Left ventricle myocardium inferior (tissue), 1 donor: ENCODE measurements around the gene FXYD5. TPM values are rescaled to one million over a fixed set of nuclear protein-coding genes. Genes with fewer than 3 reads are reported as not detected.

Experiments used
- DNase-seq: peaks from one replicate; pipeline ENCODE4 v3.0.0-alpha.2; 2020
- H3K27ac ChIP-seq: fragments of 200-600 bp; replicated peaks from 2 replicates; pipeline ENCODE4 v1.8.0; 2021
- H3K27me3 ChIP-seq: fragments of 200-600 bp; 2 replicates; pipeline ENCODE4 v1.8.0; 2021; ENCODE audit warnings: low read depth
- H3K36me3 ChIP-seq: fragments of 200-600 bp; 2 replicates; pipeline ENCODE4 v1.8.0; 2021
- H3K4me1 ChIP-seq: fragments of 200-600 bp; 2 replicates; pipeline ENCODE4 v1.8.0; 2021
- H3K4me3 ChIP-seq: fragments of 200-600 bp; 2 replicates; pipeline ENCODE4 v1.8.0; 2021; ENCODE audit warnings: mild to moderate bottlenecking, moderate library complexity
- H3K9me3 ChIP-seq: fragments of 200-600 bp; replicated peaks from 2 replicates; pipeline ENCODE4 v1.8.0; 2021
- CTCF ChIP-seq: fragments of 200-600 bp; IDR thresholded peaks from 2 replicates; pipeline ENCODE4 v1.8.0; 2021; ENCODE audit warnings: antibody characterized with exemption, mild to moderate bottlenecking, borderline replicate concordance
- intact Hi-C: fragments of 100-400 bp; cut with micrococcal nuclease; formaldehyde crosslinking; loops from one replicate; pipeline ENCODE4 v1.11.0; 2022
- total RNA-seq: library from RNA; stranded (reverse); fragmentation: NEBNext Ultra II Directional; extraction: Animal tissue kit (Norgen Biotek cat#: 25700); gene quantifications from one replicate; pipeline ENCODE4 v1.2.1, GENCODE V29; 2021
- donor health status: DM: no; HTN: yes; CAD: no; lungs with severe emphysema.

Gene FXYD5
- total RNA-seq, 1 donor from 2014 or later: 23.4 TPM

DNA sequence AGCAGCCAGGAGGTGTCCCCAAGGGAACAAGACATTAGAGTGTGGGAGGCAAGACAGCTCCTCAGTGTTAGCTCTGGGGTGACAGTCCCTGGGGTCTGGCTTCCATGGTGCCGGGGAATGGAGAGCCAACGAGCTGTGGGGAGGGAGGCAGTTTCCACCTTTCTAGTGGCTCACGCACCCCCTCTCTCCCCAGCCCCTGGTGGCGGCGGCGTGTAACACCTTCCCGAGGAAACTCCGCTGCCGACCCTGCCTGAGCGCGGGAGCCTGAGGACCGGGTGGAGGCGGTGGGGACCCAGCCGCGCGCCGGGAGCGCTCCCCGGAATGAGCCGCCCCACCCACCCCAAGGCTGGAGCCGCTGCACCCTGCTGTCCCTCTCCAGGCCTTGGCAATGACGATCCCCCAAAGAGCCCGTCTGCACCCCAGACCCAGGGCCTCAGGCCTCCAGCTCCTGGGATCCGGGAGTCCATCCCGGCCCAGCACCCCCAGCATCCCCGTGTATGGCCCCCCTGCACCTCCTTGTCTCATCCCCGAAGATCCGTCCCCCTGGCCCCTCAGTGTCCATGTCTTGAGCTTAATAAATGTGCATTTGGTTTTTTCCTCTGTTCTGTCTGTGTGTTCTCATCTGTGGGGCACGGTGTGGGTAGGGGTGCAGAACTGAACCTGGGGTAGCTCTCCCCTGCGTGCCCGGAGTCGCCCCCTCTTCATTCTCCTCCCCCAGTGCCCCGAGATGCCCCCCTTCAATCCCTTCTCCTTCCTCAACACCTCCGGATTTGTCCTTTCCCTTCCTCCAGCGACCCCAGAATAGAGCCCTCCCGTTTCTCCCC is 622 bp upstream of the FXYD5 start:
- no peak for DNase-seq
- H3K9me3 ChIP-seq: no peaks in the 10 kb centered on the region
- H3K36me3 ChIP-seq: peaks cover 13% of the 10 kb centered on the region
- intact Hi-C loops: no loop called here
- peaks cover 27% of the 10 kb centered on the region for H3K4me1 ChIP-seq
- H3K27ac ChIP-seq: peak overlapping the region; percentile 87
- H3K4me3 ChIP-seq: peak overlapping the region; percentile 82
- H3K27me3 ChIP-seq: peaks cover 45% of the 10 kb centered on the region
- TF ChIP-seq CTCF: peak; percentile 61

DNA sequence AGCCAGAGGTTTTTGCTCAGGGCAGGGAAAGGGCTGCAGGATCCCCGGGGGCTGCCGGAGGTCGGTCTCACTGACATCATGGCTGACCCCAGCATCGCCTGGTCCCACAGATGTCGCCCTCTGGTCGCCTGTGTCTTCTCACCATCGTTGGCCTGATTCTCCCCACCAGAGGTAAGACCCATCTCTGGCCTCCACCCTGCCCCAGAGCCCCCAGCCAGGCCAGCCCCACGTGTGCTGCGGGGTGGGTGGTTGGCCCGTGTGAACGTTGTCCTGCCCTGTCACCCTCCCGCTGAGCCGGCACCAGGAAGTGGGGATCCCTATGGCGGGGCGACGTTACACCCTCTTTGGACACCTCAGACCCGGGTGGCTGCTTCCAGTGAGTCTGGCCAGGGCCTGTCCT is 906 bp downstream of the FXYD5 start:
- TF ChIP-seq CTCF: no peak
- DNase-seq: no peak
- Histone ChIP-seq H3K27me3 (peaks cover 45% of the 10 kb centered on the region), H3K36me3 (peaks cover 23% of the 10 kb centered on the region), H3K27ac (peak overlapping the region; percentile 87), H3K4me3 (peak overlapping the region; percentile 82), H3K9me3 (no peaks in the 10 kb centered on the region), H3K4me1 (peaks cover 27% of the 10 kb centered on the region)
- intact Hi-C loops: no loop called here

DNA sequence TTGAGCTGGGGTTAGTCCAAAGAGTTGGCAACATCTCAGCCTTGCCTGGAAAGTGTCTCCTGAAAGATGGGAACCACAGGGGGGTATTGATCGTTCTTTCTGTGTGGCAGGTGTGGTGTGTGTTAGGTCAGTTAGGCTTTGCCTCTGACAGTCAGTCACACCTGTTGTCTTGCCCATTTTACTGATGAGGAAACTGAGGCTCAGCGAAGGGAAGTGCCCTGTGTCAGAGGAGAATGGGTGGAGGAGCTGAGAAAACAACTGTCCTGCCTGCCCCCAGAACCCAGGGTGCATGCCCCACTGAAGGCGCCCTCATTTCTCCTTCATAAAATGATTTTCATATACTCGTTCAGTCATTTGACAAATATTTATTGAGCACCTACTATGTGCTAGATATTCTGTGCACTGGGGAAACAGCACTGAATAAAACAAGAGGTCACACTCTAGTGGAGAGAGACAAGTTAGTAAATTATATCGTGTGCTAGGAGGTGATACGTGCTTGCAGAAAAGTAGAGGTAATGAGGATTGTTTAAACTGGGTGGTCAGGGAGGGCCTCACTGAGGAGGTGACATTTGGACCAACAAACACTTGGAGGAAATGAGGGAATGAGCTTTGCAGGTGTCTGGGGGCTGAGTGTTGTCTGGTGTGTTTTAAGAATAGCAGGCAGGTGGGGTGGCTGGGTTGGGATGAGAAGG is 1.6 kb downstream of the FXYD5 start:
- Histone ChIP-seq H3K9me3 (no peaks in the 10 kb centered on the region), H3K36me3 (peaks cover 29% of the 10 kb centered on the region), H3K4me1 (peaks cover 27% of the 10 kb centered on the region), H3K27me3 (peaks cover 43% of the 10 kb centered on the region), H3K4me3 (peak overlapping the region; percentile 82), H3K27ac (no peak overlapping the region)
- intact Hi-C loops: no loop called here
- DNase-seq: no peak
- no peak for TF ChIP-seq CTCF

DNA sequence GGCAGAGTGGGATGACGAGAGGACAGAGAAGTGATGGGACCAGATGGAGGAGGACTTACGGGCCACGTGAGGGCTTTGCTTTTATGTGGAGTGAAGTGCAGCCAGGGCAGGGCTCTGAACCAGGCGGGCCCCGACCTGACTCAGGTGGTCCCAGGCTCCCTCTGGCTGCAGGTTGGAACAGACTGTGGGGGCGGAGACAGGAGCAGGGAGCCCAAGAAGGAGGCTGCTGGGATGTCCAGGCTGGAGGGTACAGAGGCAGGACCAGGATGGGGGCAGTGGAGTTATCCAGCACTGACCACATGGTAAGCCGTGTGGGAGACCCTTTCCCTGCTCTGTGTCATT is 2.1 kb downstream of the FXYD5 start:
- peaks cover 38% of the 10 kb centered on the region for H3K27me3 ChIP-seq
- DNase-seq: no peak
- H3K9me3 ChIP-seq: no peaks in the 10 kb centered on the region
- TF ChIP-seq CTCF: no peak
- peaks cover 27% of the 10 kb centered on the region for H3K4me1 ChIP-seq
- peaks cover 34% of the 10 kb centered on the region for H3K36me3 ChIP-seq
- H3K27ac ChIP-seq: no peak overlapping the region
- intact Hi-C loops: no loop called here
- no peak overlapping the region for H3K4me3 ChIP-seq

- Histone ChIP-seq H3K9me3 (peaks cover 6% of the 10 kb centered on the region), H3K27ac (no peak overlapping the region), H3K36me3 (peaks cover 42% of the 10 kb centered on the region), H3K4me1 (peaks cover 27% of the 10 kb centered on the region), H3K4me3 (no peak overlapping the region), H3K27me3 (peaks cover 37% of the 10 kb centered on the region)
- no peak for DNase-seq
- TF ChIP-seq CTCF: no peak
- intact Hi-C loops: no loop called here
These were observed 2.9 kb downstream of the FXYD5 start for GRCh38 chr19:35157431-35157830.
